ENCODE measurements around the gene OLIG1. TPM values are rescaled to one million over a fixed set of nuclear protein-coding genes. Genes with fewer than 3 reads are reported as not detected.

Gene OLIG1
- total and polyA plus RNA-seq, 2 of the 8 experiments (the other 6 are each of a cell fraction or from before 2014, with no cell fraction given) = 0.65 to 1.2 TPM

- no peak overlapping the region for H2BK12ac ChIP-seq (ENCODE audit: low read depth, low read length)
- peak overlapping the region; percentile 20 to 65 for H3K4me2 ChIP-seq (ENCODE audit: insufficient read depth in 1 of 2, low read depth in 2 of 2, low read length in 2 of 2)
- no peaks in the 10 kb centered on the region for H3K9me3 ChIP-seq (ENCODE audit: insufficient read depth in 2 of 2, low read depth in 1 of 2, low read length in 1 of 2)
- H3K14ac ChIP-seq (ENCODE audit: insufficient read length) = no peak overlapping the region
- H4K8ac ChIP-seq (ENCODE audit: extremely low read depth, insufficient read depth, low read length) = peak overlapping the region; percentile 31; the same call in 1 of the 2 replicates
- TF ChIP-seq SIX5 (IDR thresholded peaks at IDR 0.05; ENCODE audit: low read depth, low read length) = no peak
- TF ChIP-seq TAF1 (IDR thresholded peaks at IDR 0.05; ENCODE audit: low read depth, low read length) = no peak
- no peak for TF ChIP-seq CTBP2 (IDR thresholded peaks at IDR 0.05; ENCODE audit: borderline replicate concordance, insufficient read depth, insufficient read length, low read length)
- no peak for TF ChIP-seq CBX5 (IDR thresholded peaks at IDR 0.05; ENCODE audit: low read depth, low read length)
- TF ChIP-seq EZH2 (IDR thresholded peaks at IDR 0.05; ENCODE audit: low read depth, low read length, severe bottlenecking) = peak; percentile 98
- TF ChIP-seq SUZ12 (IDR thresholded peaks at IDR 0.05; ENCODE audit: low read length) = peak; percentile 98
- TF ChIP-seq RNF2 (IDR thresholded peaks at IDR 0.05; ENCODE audit: borderline replicate concordance, low read depth, low read length, missing control alignments, poor library complexity, severe bottlenecking) = peak; percentile 60
- no peak for TF ChIP-seq POU5F1 (IDR thresholded peaks at IDR 0.05; ENCODE audit: low read depth, low read length)
- TF ChIP-seq JUND (IDR thresholded peaks at IDR 0.05; ENCODE audit: low read length) = no peak
- TF ChIP-seq, protein P1, sequence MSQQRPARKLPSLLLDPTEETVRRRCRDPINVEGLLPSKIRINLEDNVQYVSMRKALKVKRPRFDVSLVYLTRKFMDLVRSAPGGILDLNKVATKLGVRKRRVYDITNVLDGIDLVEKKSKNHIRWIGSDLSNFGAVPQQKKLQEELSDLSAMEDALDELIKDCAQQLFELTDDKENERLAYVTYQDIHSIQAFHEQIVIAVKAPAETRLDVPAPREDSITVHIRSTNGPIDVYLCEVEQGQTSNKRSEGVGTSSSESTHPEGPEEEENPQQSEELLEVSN (IDR thresholded peaks at IDR 0.05) = no peak
- DNase-seq (ENCODE audit: low read depth in 1 of 2, low spot score in 2 of 2) (peak in 1 of 2 experiments; percentile 60), FAIRE-seq (no peak)
- H3K23me2 ChIP-seq (ENCODE audit: low read depth, low read length) = no peaks in the 10 kb centered on the region; the same call in 1 of the 2 replicates
- no peak overlapping the region for H2BK20ac ChIP-seq (ENCODE audit: low read length)
- WGBS, 2 experiments (ENCODE audit: extremely low coverage in 1 of 2, insufficient coverage in 1 of 2, insufficient read length in 1 of 2, insufficient replicate concordance in 2 of 2, low coverage in 1 of 2, low lambda C conversion rate in 2 of 2, missing lambda C conversion rate in 1 of 2) = 14% methylated on average over 49 of the region's 76 CpGs; no CpG with 5 or more reads in 1 of the 2 experiments
- H2AFZ ChIP-seq (ENCODE audit: low read length) = peak overlapping the region; percentile 45; the same call in 1 of the 2 replicates
- H3K27me3 ChIP-seq (replicated peaks in 1 of 4; ENCODE audit: control insufficient read depth in 3 of 4, extremely low read depth in 1 of 4, insufficient read depth in 3 of 4, low read length in 3 of 4) = peaks cover 72 to 89% (median 77%) of the 10 kb centered on the region in 4 experiments
- H3K9ac ChIP-seq (replicated peaks in 1 of 4; ENCODE audit: extremely low read depth in 1 of 4, low read depth in 3 of 4, low read length in 3 of 4) = no peak overlapping the region
- H4K20me1 ChIP-seq (replicated peaks in 1 of 2; ENCODE audit: control insufficient read depth in 1 of 2, insufficient read depth in 2 of 2, low read length in 2 of 2) = peaks cover 10 to 18% of the 10 kb centered on the region in 2 experiments
- no peak overlapping the region for H4K91ac ChIP-seq (replicated peaks; ENCODE audit: insufficient read length, low read length)
- POLR2A ChIA-PET (ENCODE audit: partially characterized antibody) = interaction anchor here (0.8 to 1.5 kb wide), 4 partner anchors 8 to 329 kb away, joined by 3 read pairs; partner anchors contain the start of gene OLIG2
- no peak overlapping the region for H2BK5ac ChIP-seq (ENCODE audit: low read depth, low read length)
- peaks cover 3 to 34% (median 24%) of the 10 kb centered on the region in 4 experiments for H3K4me1 ChIP-seq (replicated peaks in 1 of 4; ENCODE audit: control insufficient read depth in 3 of 4, insufficient read depth in 4 of 4, low read length in 3 of 4)
- peak overlapping the region in 3 of 4 experiments; percentile 19 to 48 (median 29); a peak in 4 of 8 replicates for H3K4me3 ChIP-seq (ENCODE audit: extremely low read depth in 1 of 4, insufficient read depth in 2 of 4, low read depth in 3 of 4, low read length in 4 of 4)
- H3K23ac ChIP-seq (ENCODE audit: insufficient read length) = no peak overlapping the region
- no peak overlapping the region for H2AK5ac ChIP-seq (ENCODE audit: low read depth, low read length)
- H4K5ac ChIP-seq (ENCODE audit: insufficient read length, low read depth, low read length) = no peak overlapping the region
- H2BK120ac ChIP-seq (replicated peaks; ENCODE audit: low read depth, low read length) = no peak overlapping the region
- H3K4ac ChIP-seq (replicated peaks; ENCODE audit: insufficient read length, low read depth, low read length) = no peak overlapping the region
- no peaks in the 10 kb centered on the region for H3K79me1 ChIP-seq (ENCODE audit: low read depth, low read length)
- CTCF ChIA-PET (ENCODE audit: partially characterized antibody) = interaction anchor here (0.8 to 1.7 kb wide), 6 partner anchors 10 to 163 kb away, joined by 3 to 5 read pairs (median 3); no protein-coding TSS in a partner anchor
- no peak overlapping the region for H3K27ac ChIP-seq (ENCODE audit: low read depth, low read length)
- 0 out of 2 replicates have a peak overlapping the region, but pooled peaks have one; percentile 38 for H3K18ac ChIP-seq (ENCODE audit: extremely low read depth, low read length)
- no peak overlapping the region for H3K56ac ChIP-seq (replicated peaks; ENCODE audit: insufficient read length, low read depth, low read length)
- H2BK15ac ChIP-seq (ENCODE audit: low read length) = no peak overlapping the region
- H3K36me3 ChIP-seq (ENCODE audit: control insufficient read depth in 2 of 4, insufficient read depth in 4 of 4, low read length in 3 of 4) = no peaks in the 10 kb centered on the region
- H3K79me2 ChIP-seq (ENCODE audit: control insufficient read depth in 1 of 2, insufficient read depth in 2 of 2, low read length in 2 of 2) = no peaks in the 10 kb centered on the region
Observed at GRCh38 chr21:33033094-33033951, 36.6 kb upstream of the OLIG1 start.

Data from H1 (cell line).